AG09319 (cell line): ENCODE measurements around the gene SUPT4H1.
A peak's percentile ranks its signal among the peaks of the same experiment; 100 is the strongest.

Source experiments
- DNase-seq: peaks from one replicate; pipeline ENCODE4 v3.0.0-alpha.2; 2010; ENCODE audit warnings: low read depth; ENCODE audit errors: extremely low read depth
- CTCF ChIP-seq: IDR thresholded peaks from 2 replicates; pipeline ENCODE4 v1.5.1; 2011; ENCODE audit warnings: low read depth, mild to moderate bottlenecking, inconsistent platforms, low read length, moderate library complexity

SUPT4H1 gene

GRCh38 chr17:58307468-58308172, 44.4 kb downstream of the SUPT4H1 start:
- no peak for TF ChIP-seq CTCF
- no peak for DNase-seq

GRCh38 chr17:58306131-58306951, 45.7 kb downstream of the SUPT4H1 start:
- TF ChIP-seq CTCF: no peak
- DNase-seq: no peak

GRCh38 chr17:58305626-58306025, 46.4 kb downstream of the SUPT4H1 start:
- TF ChIP-seq CTCF: no peak
- DNase-seq: no peak

GRCh38 chr17:58304750-58305486, 47.1 kb downstream of the SUPT4H1 start:
- DNase-seq: no peak
- TF ChIP-seq CTCF: no peak

- DNase-seq: no peak
- peak; percentile 70 for TF ChIP-seq CTCF
Measured at GRCh38 chr17:58303971-58304749, 47.8 kb downstream of the SUPT4H1 start.

GRCh38 chr17:58302919-58303585, 48.9 kb downstream of the SUPT4H1 start:
- no peak for DNase-seq
- no peak for TF ChIP-seq CTCF
